Mesothelial cell of epicardium (in vitro differentiated cells): ENCODE measurements around the gene FIG4. TPM values are rescaled to one million over a fixed set of nuclear protein-coding genes. Genes with fewer than 3 reads are reported as not detected.

Source experiments
- DNase-seq, 2 experiments: peaks; one replicate each; pipeline ENCODE4 v3.0.0; 2021; ENCODE audit warnings: low spot score in 2 of 2; ENCODE audit not compliant: unreplicated experiment in 2 of 2
- H3K27ac Mint-ChIP-seq: 2 replicates; pipeline ENCODE4 v1.8.0; 2021; ENCODE audit warnings: mixed read lengths
- H3K27me3 Mint-ChIP-seq: 2 replicates; pipeline ENCODE4 v1.8.0; 2021; ENCODE audit warnings: low read depth, mixed read lengths
- H3K36me3 Mint-ChIP-seq: 2 replicates; pipeline ENCODE4 v1.8.0; 2021; ENCODE audit warnings: mixed read lengths
- H3K4me1 Mint-ChIP-seq: 2 replicates; pipeline ENCODE4 v1.8.0; 2021; ENCODE audit warnings: mixed read lengths
- H3K4me3 Mint-ChIP-seq: 2 replicates; pipeline ENCODE4 v1.8.0; 2021; ENCODE audit warnings: mild to moderate bottlenecking, moderate library complexity, mixed read lengths
- H3K9me3 Mint-ChIP-seq: 2 replicates; pipeline ENCODE4 v1.8.0; 2021; ENCODE audit warnings: mixed read lengths
- CTCF ChIP-seq: fragments of 200-600 bp; sonication (generic); IDR thresholded peaks from one replicate; pipeline ENCODE4 v1.5.0; 2021; ENCODE audit warnings: antibody characterized with exemption; ENCODE audit not compliant: unreplicated experiment
- total RNA-seq: library from RNA; stranded (reverse); gene quantifications from 3 replicates; pipeline ENCODE4 v1.2.1, GENCODE V29; 2021

Gene FIG4
- total RNA-seq: 23.3 to 28.3 TPM (median 24.5 TPM) in 3 replicates

- peaks cover 5% of the 10 kb centered on the region for H3K36me3 Mint-ChIP-seq
- peak within 1 kb of the TSS; percentile 91 for H3K27ac Mint-ChIP-seq
- peaks cover 2% of the 10 kb centered on the region for H3K9me3 Mint-ChIP-seq
- peak; percentile 79 to 90 for DNase-seq
- peaks cover 21% of the 10 kb centered on the region for H3K4me1 Mint-ChIP-seq
- peaks cover 14% of the 10 kb centered on the region for H3K27me3 Mint-ChIP-seq
- peak within 1 kb of the TSS; percentile 85 for H3K4me3 Mint-ChIP-seq
- TF ChIP-seq CTCF: no peak
These were observed at the start of gene FIG4, which contains the start of gene AK9 for GRCh38 chr6:109690737-109691621. TSS of gene FIG4 (plus strand) at chr6:109691296. CDS start at chr6:109691436, 140 bp downstream. TSS of gene AK9 (minus strand) at chr6:109691202. CDS start at chr6:109675745, 15,457 bp downstream.

GRCh38 chr6:109644131-109644530 lies 47.0 kb upstream of the FIG4 start:
- no peak for TF ChIP-seq CTCF
- peaks cover 28% of the 10 kb centered on the region for H3K9me3 Mint-ChIP-seq
- H3K27ac Mint-ChIP-seq: no peak overlapping the region
- H3K4me3 Mint-ChIP-seq: no peak overlapping the region
- DNase-seq: no peak
- H3K4me1 Mint-ChIP-seq: no peaks in the 10 kb centered on the region
- H3K27me3 Mint-ChIP-seq: no peaks in the 10 kb centered on the region
- peaks cover 7% of the 10 kb centered on the region for H3K36me3 Mint-ChIP-seq

- TF ChIP-seq CTCF: no peak
- peaks cover 4% of the 10 kb centered on the region for H3K36me3 Mint-ChIP-seq
- no peak for DNase-seq
- H3K27me3 Mint-ChIP-seq: peaks cover 2% of the 10 kb centered on the region
- H3K9me3 Mint-ChIP-seq: peaks cover under 1% of the 10 kb centered on the region
- no peak overlapping the region for H3K27ac Mint-ChIP-seq
- peaks cover 16% of the 10 kb centered on the region for H3K4me1 Mint-ChIP-seq
- H3K4me3 Mint-ChIP-seq: no peak overlapping the region
These were observed 37.8 kb upstream of the FIG4 start for GRCh38 chr6:109653264-109653663.

GRCh38 chr6:109655761-109656262 lies 35.3 kb upstream of the FIG4 start:
- Mint-ChIP-seq H3K4me1 (peaks cover 16% of the 10 kb centered on the region), H3K4me3 (no peak overlapping the region)

More at GRCh38 chr6:109655761-109656262, 35.3 kb upstream of the FIG4 start:
- Mint-ChIP-seq H3K36me3 (peaks cover 4% of the 10 kb centered on the region), H3K9me3 (no peaks in the 10 kb centered on the region), H3K27ac (peak overlapping the region; percentile 62), H3K27me3 (peaks cover 2% of the 10 kb centered on the region)
- DNase-seq: no peak
- TF ChIP-seq CTCF: no peak
